GM21447 (cell line): ENCODE data around the gene TMEM143.
A peak's percentile ranks its signal among the peaks of the same experiment; 100 is the strongest.
"Not testable (repeated sequence)": the region's sequence is repeated elsewhere in the genome, so short reads cannot be mapped to it uniquely, and the experiment has no call there.

ENCODE experiments used
- ATAC-seq: cut with Tn5 transposase; IDR thresholded peaks from one replicate; pipeline ENCODE4 v1.9.1; 2021; ENCODE audit not compliant: unreplicated experiment

The TMEM143 gene

GRCh38 chr19:48332351-48332661 is 31.4 kb downstream of the TMEM143 start:
- ATAC-seq: no peak

GRCh38 chr19:48330012-48330681 is 33.6 kb downstream of the TMEM143 start:
- ATAC-seq: no peak

DNA sequence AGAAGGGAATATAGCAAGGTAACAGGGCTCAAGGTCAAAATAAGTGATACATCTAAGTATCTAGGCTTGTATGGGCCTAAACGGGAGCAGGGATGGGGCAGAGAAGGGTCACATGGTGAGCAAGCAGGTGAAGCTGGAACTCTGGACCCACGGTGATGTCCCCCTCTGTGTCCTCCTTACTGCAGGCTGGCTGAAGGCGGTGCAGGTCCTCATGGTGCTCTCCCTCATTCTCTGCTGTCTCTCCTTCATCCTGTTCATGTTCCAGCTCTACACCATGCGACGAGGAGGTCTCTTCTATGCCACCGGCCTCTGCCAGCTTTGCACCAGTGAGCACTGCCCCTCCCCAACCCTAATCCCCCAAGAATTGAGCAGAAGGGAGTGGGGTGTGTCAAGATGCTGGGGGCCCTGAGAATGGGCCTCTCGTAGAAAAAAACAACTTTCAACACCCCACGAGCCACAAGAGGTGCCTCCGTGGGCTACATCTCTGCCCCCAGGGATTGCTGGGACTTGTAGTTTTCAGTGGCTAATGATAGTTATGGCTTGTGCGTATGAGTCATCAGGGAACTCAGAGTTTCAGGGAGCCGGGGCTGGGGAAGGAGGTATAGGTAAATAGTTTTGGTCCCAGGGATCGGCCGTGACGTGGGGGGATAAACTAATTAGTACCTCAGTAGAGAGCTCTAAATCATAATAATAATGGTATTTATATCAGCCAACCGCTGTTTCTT is 34.4 kb downstream of the TMEM143 start:
- ATAC-seq: no peak

- no peak for ATAC-seq
These were observed 38.4 kb downstream of the TMEM143 start, which contains the start of gene EMP3 for GRCh38 chr19:48325265-48325910. EMP3 (plus strand) TSS chr19:48325552; CDS start chr19:48326845, 1,293 bp downstream.

GRCh38 chr19:48321622-48322591 is 41.8 kb downstream of the TMEM143 start:
- ATAC-seq: peak; percentile 54

GRCh38 chr19:48321372-48321621 is 42.4 kb downstream of the TMEM143 start:
- ATAC-seq: peak; percentile 48

- no peak for ATAC-seq
These were observed 43.8 kb downstream of the TMEM143 start for GRCh38 chr19:48319647-48320541.

GRCh38 chr19:48318286-48318987 is 45.3 kb downstream of the TMEM143 start:
- no peak for ATAC-seq

DNA sequence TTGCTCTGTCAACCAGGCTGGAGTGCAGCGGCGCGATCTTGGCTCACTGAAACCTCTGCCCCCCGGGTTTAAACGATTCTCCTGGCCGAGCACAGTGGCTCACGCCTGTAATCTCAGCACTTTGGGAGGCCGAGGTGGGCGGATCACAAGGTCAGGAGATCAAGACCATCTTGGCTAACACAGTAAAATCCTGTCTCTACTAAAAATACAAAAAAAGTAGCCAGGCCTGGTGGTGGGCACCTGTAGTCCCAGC is 46.1 kb downstream of the TMEM143 start:
- ATAC-seq: not testable (repeated sequence)

DNA sequence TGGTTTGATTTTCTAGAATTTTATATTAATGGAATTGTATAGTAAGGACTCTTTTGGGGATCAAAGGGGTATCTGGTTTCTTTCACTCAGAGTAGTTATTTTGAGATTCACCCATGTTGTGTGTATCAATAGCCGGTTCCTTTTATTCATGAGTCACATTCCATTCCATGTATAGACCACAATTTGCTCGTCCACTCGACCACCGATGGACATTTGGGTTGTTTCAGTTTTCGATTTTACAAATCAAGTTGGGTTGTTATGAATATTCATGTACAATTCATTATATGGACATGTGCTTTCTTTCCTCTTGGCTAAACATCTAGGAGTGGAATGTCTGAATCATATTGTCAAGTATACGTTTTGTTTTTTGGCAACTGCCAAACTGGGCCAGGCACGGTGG is 48.0 kb downstream of the TMEM143 start:
- ATAC-seq: no peak

GRCh38 chr19:48311384-48311783 is 52.4 kb downstream of the TMEM143 start:
- no peak for ATAC-seq

- no peak for ATAC-seq
These were observed 53.5 kb downstream of the TMEM143 start for GRCh38 chr19:48310227-48310626.

- not testable (repeated sequence) for ATAC-seq
These were observed 54.0 kb downstream of the TMEM143 start for GRCh38 chr19:48309731-48310130.

DNA sequence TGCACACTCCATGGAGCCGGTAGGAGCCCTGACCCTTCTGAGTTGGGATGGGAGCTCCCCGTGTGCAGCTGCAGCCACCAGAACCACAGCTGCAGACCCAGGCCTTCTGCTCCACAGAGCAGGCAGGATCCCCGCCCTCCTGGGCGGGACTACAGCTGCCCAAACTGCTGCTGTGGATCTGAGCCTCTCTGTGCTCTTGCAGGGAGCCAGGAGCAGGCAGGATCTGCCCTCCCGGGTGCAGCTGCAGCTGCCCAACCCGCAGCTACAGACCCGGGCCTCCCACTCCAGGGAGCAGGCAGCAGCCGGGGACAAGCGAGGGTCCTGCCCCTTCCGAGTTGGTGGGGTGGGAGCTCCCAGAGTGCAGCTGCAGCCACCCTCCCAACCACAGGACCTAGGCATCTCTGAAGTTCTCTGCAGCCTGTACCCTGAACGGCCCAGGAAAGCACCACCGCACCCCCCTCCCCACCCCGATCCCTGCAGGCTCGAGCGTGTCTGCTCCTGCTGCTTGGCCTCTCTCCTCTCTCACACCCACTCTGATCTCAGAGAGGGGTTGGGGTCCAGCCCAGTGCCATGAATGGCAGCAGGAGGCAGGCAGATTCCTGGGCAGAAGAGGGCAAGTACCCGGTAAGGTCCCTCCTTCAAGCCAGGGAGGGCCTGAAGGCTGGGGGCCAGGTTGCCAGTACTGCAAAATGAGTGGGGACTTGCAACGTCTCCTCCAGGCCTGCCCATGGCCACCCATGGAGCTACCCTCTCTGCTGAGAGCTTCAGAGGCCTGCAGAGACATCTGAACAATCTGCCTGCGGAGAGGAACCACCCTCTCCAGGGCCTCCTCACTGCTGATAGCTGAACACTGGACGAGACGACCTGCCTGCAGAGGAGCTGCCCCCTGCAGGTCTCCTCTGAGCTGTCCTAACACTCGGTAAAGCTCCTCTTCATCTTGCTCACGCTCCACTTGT is 54.8 kb downstream of the TMEM143 start:
- no peak for ATAC-seq

- ATAC-seq: no peak
These were observed 59.9 kb downstream of the TMEM143 start for GRCh38 chr19:48303866-48304265.

DNA sequence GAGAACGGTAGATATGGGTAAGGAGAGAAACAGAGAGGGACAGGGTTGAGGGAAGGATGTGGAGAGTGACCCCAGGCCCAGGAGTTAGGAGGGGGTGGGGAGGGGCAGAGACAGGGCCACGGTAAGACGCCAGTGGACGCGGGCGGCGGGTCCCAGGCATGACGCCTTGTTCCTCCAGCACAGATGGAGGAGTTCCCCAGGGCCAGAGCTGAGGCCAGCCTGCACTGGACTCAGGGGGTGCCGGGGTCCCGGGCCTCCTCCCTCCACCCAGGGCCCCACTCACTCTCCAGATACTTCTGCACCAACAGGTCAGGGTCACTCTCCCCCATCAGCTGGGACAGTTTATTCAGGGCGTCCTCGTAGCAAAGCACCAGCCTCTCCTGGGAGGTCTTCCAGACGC is 60.4 kb downstream of the TMEM143 start:
- ATAC-seq: no peak

GRCh38 chr19:48302600-48302959 is 61.2 kb downstream of the TMEM143 start:
- no peak for ATAC-seq

DNA sequence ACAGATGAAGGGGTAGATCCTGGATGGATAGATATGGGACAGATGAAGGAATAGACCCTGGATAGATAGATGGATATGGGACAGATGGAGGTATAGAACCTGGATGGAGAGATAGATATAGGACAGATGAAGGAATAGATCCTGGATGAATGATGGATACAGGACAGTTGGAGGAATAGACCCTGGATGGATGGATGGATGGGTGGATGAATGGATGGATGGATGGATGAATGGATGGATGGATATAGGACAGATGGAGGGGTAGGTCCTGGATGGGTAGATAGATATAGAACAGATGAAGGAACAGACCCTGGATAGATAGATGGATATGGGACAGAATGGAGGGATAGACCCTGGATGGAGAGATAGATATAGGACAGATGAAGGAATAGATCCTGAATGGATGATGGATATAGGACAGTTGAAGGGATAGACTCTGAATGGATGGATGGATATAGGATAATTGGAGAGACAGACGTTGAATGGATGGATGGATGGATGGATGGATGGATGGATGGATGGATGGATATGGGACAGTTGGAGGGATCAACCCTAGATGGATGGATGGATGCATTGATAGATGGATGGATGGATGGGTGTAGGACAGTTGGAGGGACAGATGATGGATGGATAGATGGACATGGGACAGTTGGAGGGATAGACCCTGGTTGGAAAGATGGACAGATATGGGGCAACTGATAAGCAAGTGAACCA is 61.7 kb downstream of the TMEM143 start:
- ATAC-seq: no peak
